Testis (tissue), 3 donors: ENCODE results near the gene GTPBP3. TPM values are rescaled to one million over a fixed set of nuclear protein-coding genes. Genes with fewer than 3 reads are reported as not detected.
A peak's percentile ranks its signal among the peaks of the same experiment; 100 is the strongest.

ENCODE experiments used
- DNase-seq: peaks from one replicate; pipeline ENCODE4 v3.0.0-alpha.2; 2019
- H3K27ac ChIP-seq, 2 donors: fragments of 200-600 bp; sonication (generic); one replicate each; pipeline ENCODE4 v1.5.1; 2019
- H3K27me3 ChIP-seq: fragments of 200-600 bp; sonication (generic); one replicate; pipeline ENCODE4 v1.5.1; 2019
- H3K36me3 ChIP-seq: fragments of 200-600 bp; sonication (generic); one replicate; pipeline ENCODE4 v1.5.1; 2017; ENCODE audit warnings: low read depth; ENCODE audit errors: missing control alignments
- H3K4me1 ChIP-seq: fragments of 200-600 bp; sonication (generic); one replicate; pipeline ENCODE4 v1.5.1; 2019
- H3K4me3 ChIP-seq, 2 donors: fragments of 200-600 bp; sonication (generic); one replicate each; pipeline ENCODE4 v1.5.1; 2017 to 2019
- H3K9me3 ChIP-seq: fragments of 200-600 bp; sonication (generic); one replicate; pipeline ENCODE4 v1.5.1; 2017
- CTCF ChIP-seq, 3 experiments: fragments of 450-650 bp in 2 of 3; fragments of 200-600 bp in 1 of 3; sonication (generic) in 1 of 3; IDR thresholded peaks; one replicate each; pipeline ENCODE4 v1.5.1; 2016 to 2019; ENCODE audit warnings: antibody characterized with exemption in 3 of 3, mild to moderate bottlenecking in 2 of 3, moderate library complexity in 1 of 3
- POLR2A ChIP-seq: fragments of 450-650 bp; IDR thresholded peaks from one replicate; pipeline ENCODE4 v1.6.1; 2017; ENCODE audit warnings: antibody characterized with exemption, mild to moderate bottlenecking, moderate library complexity
- WGBS, 2 donors: methylation state at CpG; one replicate each; pipeline ENCODE4 v1.1.5; 2018; 5-methylcytosine and 5-hydroxymethylcytosine counted together
- intact Hi-C: fragments of 100-400 bp; cut with DNase I; formaldehyde crosslinking; loops from one replicate; pipeline ENCODE4 v1.15.1; 2023; ENCODE audit warnings: low total_unique reads
- polyA plus RNA-seq: library from polyadenylated mRNA; stranded (reverse); fragments of 350-450 nt; fragmentation: Illumina TruSeq; extraction: RNeasy Lipid Tissue Mini Kit (QIAGEN cat#74804); gene quantifications from one replicate; pipeline ENCODE4 v1.2.3, GENCODE V29; 2014; ENCODE audit warnings: low read depth, low replicate concordance; ENCODE audit not compliant: insufficient read depth
- total RNA-seq, 2 donors: library from RNA; depleted of rRNA; stranded (reverse); fragments of >200 nt; gene quantifications; one replicate each; pipeline ENCODE4 v1.2.3, GENCODE V29; 2016

GTPBP3 gene
- total and polyA plus RNA-seq, 3 donors from 2014 or later, result 9.7 to 22.9 (median 21.6) TPM

- TF ChIP-seq POLR2A (no peak), CTCF (IDR thresholded peaks at IDR 0.05) (no peak)
- Histone ChIP-seq H3K27ac (no peak overlapping the region), H3K9me3 (no peaks in the 10 kb centered on the region), H3K27me3 (no peaks in the 10 kb centered on the region), H3K4me1 (peaks cover 10% of the 10 kb centered on the region), H3K4me3 (peak overlapping the region in 1 of 2 donors; percentile 23), H3K36me3 (no peaks in the 10 kb centered on the region)
- intact Hi-C loops, result no loop called here
- WGBS, 2 donors, result 74 to 78% methylated on average over 31 to 45 of the region's 45 CpGs
- DNase-seq, result no peak
These were observed 14.6 kb downstream of the GTPBP3 start for GRCh38 chr19:17351815-17352435.

DNA sequence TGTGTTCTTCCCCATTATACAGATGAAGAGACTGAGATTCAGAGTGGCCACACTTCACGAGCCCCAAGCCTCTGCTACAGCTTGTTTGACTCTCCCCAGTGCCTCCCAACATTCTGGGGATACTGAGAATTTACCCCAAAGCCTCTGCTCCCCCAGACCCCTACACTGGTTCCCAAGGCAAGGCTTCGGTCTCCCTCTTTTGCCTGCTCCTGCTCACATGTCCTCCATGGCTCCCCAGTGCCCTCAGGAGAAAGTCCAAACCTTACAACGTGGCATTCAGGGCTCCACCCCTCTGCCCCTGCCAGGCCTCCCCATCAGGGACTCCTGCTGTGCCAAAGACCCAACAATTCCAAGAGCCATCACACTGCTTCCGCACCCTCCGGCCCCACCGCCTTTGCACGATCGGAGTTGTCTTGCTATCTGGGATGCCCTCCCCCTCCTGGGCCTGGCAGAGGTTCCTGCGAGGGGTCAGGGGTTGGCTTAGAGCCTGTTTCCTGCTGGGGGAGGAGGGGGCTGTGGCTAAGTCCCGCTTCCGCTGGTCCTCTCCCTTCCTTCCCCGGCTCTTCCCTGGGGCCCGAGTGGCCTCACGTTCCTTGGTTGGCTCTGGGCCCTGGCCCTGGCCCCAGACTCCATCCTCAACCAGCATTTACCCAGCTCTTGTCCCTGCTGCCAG lies 15.4 kb downstream of the GTPBP3 start:
- H3K4me3 ChIP-seq, result no peak overlapping the region
- 42 to 56% methylated on average over 6 to 14 of the region's 14 CpGs for WGBS, 2 donors
- H3K4me1 ChIP-seq, result peaks cover 2% of the 10 kb centered on the region
- H3K27ac ChIP-seq, result no peak overlapping the region
- no peaks in the 10 kb centered on the region for H3K9me3 ChIP-seq
- H3K27me3 ChIP-seq, result no peaks in the 10 kb centered on the region
- intact Hi-C loops, result no loop called here
- no peaks in the 10 kb centered on the region for H3K36me3 ChIP-seq
- TF ChIP-seq CTCF (IDR thresholded peaks at IDR 0.05) (no peak), POLR2A (no peak)
- DNase-seq, result no peak

DNA sequence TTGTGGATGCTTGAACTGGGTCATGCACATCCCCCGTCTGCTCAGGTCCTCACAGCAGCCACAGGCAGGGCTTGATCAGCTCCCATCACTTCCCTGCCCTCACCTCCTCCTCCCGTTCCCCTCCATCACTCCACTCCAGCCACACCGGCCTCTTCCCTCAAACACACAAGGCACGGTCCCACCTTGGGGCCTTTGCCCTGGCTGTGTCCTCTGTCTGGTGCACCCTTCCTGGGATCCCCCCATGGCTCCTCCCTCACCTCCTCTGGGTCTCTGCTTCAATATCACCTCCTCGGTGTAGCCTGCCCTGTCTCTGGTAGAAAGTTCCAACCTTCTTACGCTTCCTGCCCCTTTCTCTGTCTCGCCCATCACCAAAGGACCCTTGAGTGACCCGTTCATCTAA lies 16.0 kb downstream of the GTPBP3 start:
- H3K4me1 ChIP-seq, result no peaks in the 10 kb centered on the region
- no peak overlapping the region for H3K4me3 ChIP-seq
- no peak for TF ChIP-seq CTCF (IDR thresholded peaks at IDR 0.05)
- TF ChIP-seq POLR2A, result no peak
- no peaks in the 10 kb centered on the region for H3K27me3 ChIP-seq
- H3K9me3 ChIP-seq, result no peaks in the 10 kb centered on the region
- no peak for DNase-seq
- 82 to 88% methylated on average over 8 of the region's 8 CpGs for whole genome bisulfite sequencing, 2 donors
- no peaks in the 10 kb centered on the region for H3K36me3 ChIP-seq
- no peak overlapping the region for H3K27ac ChIP-seq
- intact Hi-C loops, result no loop called here

DNA sequence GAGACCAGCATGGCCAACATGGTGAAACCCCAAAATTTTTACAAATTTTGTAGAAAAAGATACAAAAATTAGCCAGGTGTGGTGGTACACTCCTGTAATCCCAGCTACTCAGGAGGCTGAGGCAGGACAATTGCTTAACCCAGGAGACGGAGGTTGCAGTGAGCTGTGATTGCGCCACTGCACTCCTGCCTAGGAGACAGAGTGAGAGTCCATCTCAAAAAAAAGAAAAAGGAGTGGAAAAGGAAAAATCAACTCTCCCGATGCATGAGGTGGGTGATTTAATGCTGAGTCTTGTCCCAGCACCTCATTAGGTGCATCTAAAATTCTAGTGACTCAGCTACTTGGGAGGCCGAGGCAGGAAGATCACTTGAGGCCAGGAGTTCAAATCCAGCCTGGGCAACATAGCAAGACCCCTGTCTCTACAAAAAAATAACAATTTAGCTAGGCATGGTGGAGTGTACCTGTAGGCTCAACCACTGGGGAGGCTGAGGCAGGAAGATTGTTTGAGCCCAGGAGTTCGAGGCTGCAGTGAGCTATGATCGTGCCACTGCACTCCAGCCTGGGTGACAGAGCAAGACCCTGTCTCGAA lies 19.8 kb downstream of the GTPBP3 start:
- Histone ChIP-seq H3K9me3 (no peaks in the 10 kb centered on the region), H3K4me3 (no peak overlapping the region), H3K27ac (no peak overlapping the region), H3K4me1 (no peaks in the 10 kb centered on the region), H3K36me3 (no peaks in the 10 kb centered on the region), H3K27me3 (no peaks in the 10 kb centered on the region)
- intact Hi-C loops, result no loop called here
- no peak for DNase-seq
- WGBS, 2 donors, result 92 to 93% methylated on average over 7 of the region's 7 CpGs
- no peak for TF ChIP-seq POLR2A
- no peak for TF ChIP-seq CTCF (IDR thresholded peaks at IDR 0.05)
